NCI-H1092 treated with DMSO at 0.1 percent for 48 hours (cell line): ENCODE results near the gene PRSS33.

Experiments used
- DNase-seq: peaks from one replicate; lab custom pipeline; 2025; lab: John Stamatoyannopoulos, UW

PRSS33 gene

GRCh38 chr16:2787406-2787805, at the start of gene PRSS33:
PRSS33 (minus strand) TSS chr16:2787560; CDS start chr16:2786547, 1,013 bp downstream.
- DNase-seq = no peak

- no peak for DNase-seq
Observed at GRCh38 chr16:2836646-2837508, 49.5 kb upstream of the PRSS33 start.

GRCh38 chr16:2835638-2836493, 48.5 kb upstream of the PRSS33 start:
- no peak for DNase-seq

- no peak for DNase-seq
Observed at GRCh38 chr16:2834968-2835367, 47.6 kb upstream of the PRSS33 start.

- no peak for DNase-seq
Observed at GRCh38 chr16:2833776-2834175, 46.4 kb upstream of the PRSS33 start.

- no peak for DNase-seq
Observed at GRCh38 chr16:2831203-2831602, 43.8 kb upstream of the PRSS33 start.

- no peak for DNase-seq
Observed at GRCh38 chr16:2830355-2830695, 43.0 kb upstream of the PRSS33 start.

GRCh38 chr16:2829501-2830354, 42.4 kb upstream of the PRSS33 start, which contains the start of gene ZG16B:
ZG16B (plus strand) TSS chr16:2830303; CDS start chr16:2830442, 139 bp downstream.
- DNase-seq = no peak

- DNase-seq = no peak
Observed at GRCh38 chr16:2828876-2829430, 41.6 kb upstream of the PRSS33 start.

- DNase-seq = no peak
Observed at GRCh38 chr16:2828521-2828840, 41.1 kb upstream of the PRSS33 start.

- no peak for DNase-seq
Observed at GRCh38 chr16:2827831-2828520, 40.6 kb upstream of the PRSS33 start.

- DNase-seq = no peak
Observed at GRCh38 chr16:2827374-2827791, 40.0 kb upstream of the PRSS33 start.

- no peak for DNase-seq
Observed at GRCh38 chr16:2826591-2827373, 39.4 kb upstream of the PRSS33 start.

- no peak for DNase-seq
Observed at GRCh38 chr16:2825906-2826305, 38.5 kb upstream of the PRSS33 start.

GRCh38 chr16:2825049-2825742, 37.8 kb upstream of the PRSS33 start:
- no peak for DNase-seq

GRCh38 chr16:2824626-2825025, 37.3 kb upstream of the PRSS33 start:
- DNase-seq = no peak

GRCh38 chr16:2822496-2822895, 35.1 kb upstream of the PRSS33 start:
- no peak for DNase-seq

GRCh38 chr16:2822158-2822495, 34.8 kb upstream of the PRSS33 start:
- DNase-seq = no peak

GRCh38 chr16:2821487-2822157, 34.3 kb upstream of the PRSS33 start:
- no peak for DNase-seq
